ENCODE measurements around the gene PCDH15. TPM values are rescaled to one million over a fixed set of nuclear protein-coding genes. Genes with fewer than 3 reads are reported as not detected.

The PCDH15 gene
- polyA plus RNA-seq, 1 experiment: not detected

- POLR2A ChIA-PET: no interaction called here
- TF ChIP-seq, protein P1, sequence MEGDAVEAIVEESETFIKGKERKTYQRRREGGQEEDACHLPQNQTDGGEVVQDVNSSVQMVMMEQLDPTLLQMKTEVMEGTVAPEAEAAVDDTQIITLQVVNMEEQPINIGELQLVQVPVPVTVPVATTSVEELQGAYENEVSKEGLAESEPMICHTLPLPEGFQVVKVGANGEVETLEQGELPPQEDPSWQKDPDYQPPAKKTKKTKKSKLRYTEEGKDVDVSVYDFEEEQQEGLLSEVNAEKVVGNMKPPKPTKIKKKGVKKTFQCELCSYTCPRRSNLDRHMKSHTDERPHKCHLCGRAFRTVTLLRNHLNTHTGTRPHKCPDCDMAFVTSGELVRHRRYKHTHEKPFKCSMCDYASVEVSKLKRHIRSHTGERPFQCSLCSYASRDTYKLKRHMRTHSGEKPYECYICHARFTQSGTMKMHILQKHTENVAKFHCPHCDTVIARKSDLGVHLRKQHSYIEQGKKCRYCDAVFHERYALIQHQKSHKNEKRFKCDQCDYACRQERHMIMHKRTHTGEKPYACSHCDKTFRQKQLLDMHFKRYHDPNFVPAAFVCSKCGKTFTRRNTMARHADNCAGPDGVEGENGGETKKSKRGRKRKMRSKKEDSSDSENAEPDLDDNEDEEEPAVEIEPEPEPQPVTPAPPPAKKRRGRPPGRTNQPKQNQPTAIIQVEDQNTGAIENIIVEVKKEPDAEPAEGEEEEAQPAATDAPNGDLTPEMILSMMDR (IDR thresholded peaks at IDR 0.05; ENCODE audit: low read depth, low read length): no peak
- no peak overlapping the region for H3K27ac ChIP-seq (ENCODE audit: low read depth, low read length)
- H3K4me3 ChIP-seq (ENCODE audit: low read depth, low read length): no peak overlapping the region
- no peak for DNase-seq (ENCODE audit: low read depth, low spot score)
- CTCF ChIA-PET: interaction anchor here (0.7 kb wide), 1 partner anchor 32 kb away, joined by 3 read pairs; no protein-coding TSS in a partner anchor
- no peaks in the 10 kb centered on the region for H3K9me3 ChIP-seq (ENCODE audit: control insufficient read depth, insufficient read depth, low read length)
- no peaks in the 10 kb centered on the region for H3K27me3 ChIP-seq (ENCODE audit: control insufficient read depth, insufficient read depth, low read length)
These were observed 241.5 kb downstream of the PCDH15 start for GRCh38 chr10:54559498-54559897.

DNA sequence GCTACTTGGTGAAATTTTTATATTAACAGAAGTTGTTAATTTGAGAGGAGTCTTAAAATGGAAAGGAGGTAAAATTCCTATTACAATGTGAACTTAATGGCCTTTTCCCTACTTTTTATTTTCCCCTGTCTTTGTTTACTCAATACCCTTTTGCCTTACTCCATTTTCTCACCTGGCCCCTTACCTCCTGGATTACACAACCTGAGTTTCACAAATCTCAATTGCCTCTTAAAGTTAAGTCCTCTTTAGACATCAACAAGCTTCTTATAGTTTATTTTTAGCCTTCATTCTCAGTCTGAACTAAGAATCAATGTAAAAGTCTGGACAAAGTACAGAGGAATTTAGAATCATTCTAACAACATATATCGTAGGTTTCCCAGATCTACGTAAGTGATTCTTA lies 247.0 kb downstream of the PCDH15 start:
- Histone ChIP-seq H3K4me3 (ENCODE audit: low read depth, low read length) (no peak overlapping the region), H3K27me3 (ENCODE audit: control insufficient read depth, insufficient read depth, low read length) (no peaks in the 10 kb centered on the region), H3K27ac (ENCODE audit: low read depth, low read length) (no peak overlapping the region), H3K9me3 (ENCODE audit: control insufficient read depth, insufficient read depth, low read length) (no peaks in the 10 kb centered on the region)
- POLR2A ChIA-PET: no interaction called here
- DNase-seq (ENCODE audit: low read depth, low spot score): no peak
- TF ChIP-seq, protein P1 (IDR thresholded peaks at IDR 0.05; ENCODE audit: low read depth, low read length): no peak
- CTCF ChIA-PET: no interaction called here

- Histone ChIP-seq H3K27me3 (ENCODE audit: control insufficient read depth, insufficient read depth, low read length) (no peaks in the 10 kb centered on the region), H3K9me3 (ENCODE audit: control insufficient read depth, insufficient read depth, low read length) (no peaks in the 10 kb centered on the region), H3K27ac (ENCODE audit: low read depth, low read length) (no peak overlapping the region), H3K4me3 (ENCODE audit: low read depth, low read length) (no peak overlapping the region)
- no peak for DNase-seq (ENCODE audit: low read depth, low spot score)
- CTCF ChIA-PET: no interaction called here
- POLR2A ChIA-PET: no interaction called here
- TF ChIP-seq, protein P1 (IDR thresholded peaks at IDR 0.05; ENCODE audit: low read depth, low read length): no peak
These were observed 251.0 kb downstream of the PCDH15 start for GRCh38 chr10:54550016-54550415.

DNA sequence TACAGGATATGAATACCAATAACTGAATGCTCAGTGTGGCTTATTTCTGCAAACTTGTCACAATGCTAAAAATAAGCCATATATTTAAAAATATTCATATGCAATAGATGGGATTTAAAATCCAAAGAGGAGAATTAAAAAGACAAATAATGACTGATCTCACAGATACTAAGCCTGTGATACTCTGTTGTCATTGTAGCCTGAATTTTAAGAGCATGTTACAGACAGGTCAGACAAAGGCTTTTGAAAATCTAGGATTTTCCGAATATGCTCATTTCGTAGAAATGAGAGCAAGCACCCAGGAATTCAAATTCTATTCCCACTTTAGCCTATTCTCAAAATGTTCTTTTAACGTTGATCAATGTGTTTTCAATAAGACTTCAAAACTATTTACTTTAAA lies 269.7 kb downstream of the PCDH15 start:
- Histone ChIP-seq H3K9me3 (ENCODE audit: control insufficient read depth, insufficient read depth, low read length) (no peaks in the 10 kb centered on the region), H3K27ac (ENCODE audit: low read depth, low read length) (no peak overlapping the region), H3K4me3 (ENCODE audit: low read depth, low read length) (no peak overlapping the region), H3K27me3 (ENCODE audit: control insufficient read depth, insufficient read depth, low read length) (no peaks in the 10 kb centered on the region)
- POLR2A ChIA-PET: no interaction called here
- DNase-seq (ENCODE audit: low read depth, low spot score): no peak
- TF ChIP-seq, protein P1 (IDR thresholded peaks at IDR 0.05; ENCODE audit: low read depth, low read length): no peak
- CTCF ChIA-PET: no interaction called here

- Histone ChIP-seq H3K9me3 (ENCODE audit: control insufficient read depth, insufficient read depth, low read length) (no peaks in the 10 kb centered on the region), H3K27ac (ENCODE audit: low read depth, low read length) (no peak overlapping the region), H3K27me3 (ENCODE audit: control insufficient read depth, insufficient read depth, low read length) (no peaks in the 10 kb centered on the region), H3K4me3 (ENCODE audit: low read depth, low read length) (no peak overlapping the region)
- TF ChIP-seq, protein P1 (IDR thresholded peaks at IDR 0.05; ENCODE audit: low read depth, low read length): no peak
- ChIA-PET CTCF (no interaction called here), POLR2A (no interaction called here)
- no peak for DNase-seq (ENCODE audit: low read depth, low spot score)
These were observed 270.7 kb downstream of the PCDH15 start for GRCh38 chr10:54530299-54530698.

All from AG04450 (cell line).